GM21786 (cell line): ENCODE measurements around the gene L3MBTL3.
"Not testable (repeated sequence)": the region's sequence is repeated elsewhere in the genome, so short reads cannot be mapped to it uniquely, and the experiment has no call there.

ENCODE experiments used
- ATAC-seq: cut with Tn5 transposase; IDR thresholded peaks from one replicate; pipeline ENCODE4 v1.9.1; 2021; ENCODE audit not compliant: unreplicated experiment

The L3MBTL3 gene

GRCh38 chr6:130134582-130134981, 116.2 kb downstream of the L3MBTL3 start:
- ATAC-seq = no peak

DNA sequence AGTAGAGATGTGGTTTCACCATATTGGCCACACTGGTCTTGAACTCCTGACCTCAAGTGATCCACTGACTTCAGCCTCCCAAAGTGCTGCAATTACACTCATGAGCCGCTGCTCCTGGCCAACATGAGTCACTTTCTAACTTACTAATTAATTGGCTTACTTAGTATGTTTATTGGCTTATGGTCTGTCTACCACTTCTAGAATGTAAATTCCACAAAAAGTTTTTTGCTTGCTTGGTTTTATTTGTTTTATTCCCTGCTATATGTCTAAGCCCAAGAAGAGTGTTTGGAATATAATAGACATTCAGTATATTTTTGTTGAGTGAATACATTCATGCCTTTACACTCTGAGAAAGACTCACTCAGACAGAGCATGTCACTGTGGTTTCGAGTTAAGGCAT, 118.4 kb downstream of the L3MBTL3 start:
- ATAC-seq = no peak

- peak; percentile 76 for ATAC-seq
Observed at GRCh38 chr6:130138116-130138908, 119.9 kb downstream of the L3MBTL3 start.

DNA sequence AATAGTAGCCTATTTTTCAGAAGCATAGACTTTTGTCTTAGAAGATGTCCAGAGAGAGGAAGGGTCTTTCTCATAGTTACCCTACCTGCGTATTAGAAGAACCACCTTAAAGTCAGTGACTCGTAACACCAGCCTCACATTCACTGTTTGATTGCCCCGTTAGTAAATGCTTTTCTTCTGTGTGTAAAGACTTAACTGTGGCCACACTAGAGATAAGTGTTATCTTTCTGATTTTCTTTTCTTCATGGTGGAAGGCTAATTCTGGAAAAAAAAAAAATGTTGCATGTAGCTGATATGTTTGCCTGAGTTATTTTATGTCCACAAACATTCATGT, 120.5 kb downstream of the L3MBTL3 start:
- peak; percentile 39 for ATAC-seq

DNA sequence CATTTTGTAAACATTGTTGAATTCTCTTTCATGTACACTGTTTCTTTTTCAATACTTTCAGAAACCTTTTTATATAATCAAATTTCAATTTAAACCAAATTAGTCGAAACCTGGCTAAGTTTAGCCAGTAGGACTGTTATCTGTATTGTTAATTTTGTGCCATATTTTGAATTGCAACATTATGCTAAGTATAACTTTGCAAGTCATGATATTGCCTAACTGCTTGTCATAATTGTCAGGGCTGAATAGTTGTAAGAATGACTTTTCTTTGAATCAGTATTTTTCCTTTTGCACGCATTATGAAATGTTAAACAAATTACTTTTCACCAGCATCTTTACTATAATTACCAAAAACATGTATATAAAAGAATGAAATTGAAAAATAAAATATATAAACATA, 121.7 kb downstream of the L3MBTL3 start:
- no peak for ATAC-seq

GRCh38 chr6:130143709-130144108, 125.3 kb downstream of the L3MBTL3 start:
- no peak for ATAC-seq

DNA sequence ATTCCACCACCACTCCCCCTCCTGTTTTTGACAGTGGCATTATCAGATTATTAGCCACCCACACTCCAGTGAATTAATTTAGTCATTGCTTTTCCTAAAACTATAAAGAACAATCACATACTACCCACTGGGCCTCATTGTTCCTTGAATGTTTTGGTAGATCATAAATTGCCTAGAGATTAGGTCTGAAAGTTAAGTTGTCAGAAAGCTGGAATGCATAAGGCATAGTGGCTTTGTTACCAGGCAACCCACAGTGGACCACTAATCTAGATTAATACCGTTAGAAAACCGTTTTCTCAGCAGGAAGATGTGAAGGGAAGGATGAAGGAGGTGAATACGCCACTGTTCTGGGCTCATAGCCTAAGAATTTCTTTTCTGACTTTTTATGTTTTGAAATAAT, 128.7 kb downstream of the L3MBTL3 start:
- ATAC-seq = no peak

DNA sequence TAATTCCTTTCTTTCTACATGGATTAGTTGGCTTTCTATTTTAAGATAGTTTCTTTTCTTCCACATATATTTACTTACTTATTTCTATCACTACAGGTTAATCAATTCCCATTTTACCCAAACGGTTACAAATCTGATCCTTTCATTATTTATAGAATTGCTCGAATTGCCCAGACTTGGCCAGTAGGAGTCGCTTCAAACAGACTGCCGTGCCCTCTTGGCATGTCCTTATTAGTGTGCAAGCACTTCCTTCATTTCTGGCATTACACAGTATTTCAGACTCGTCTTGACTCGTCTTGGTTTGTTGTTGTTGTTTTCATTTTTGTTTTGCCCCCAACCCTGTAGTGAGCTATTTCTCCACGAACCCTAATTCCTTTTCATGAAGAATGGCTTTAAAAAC, 129.8 kb downstream of the L3MBTL3 start:
- no peak for ATAC-seq

GRCh38 chr6:130149016-130149415, 130.6 kb downstream of the L3MBTL3 start:
- not testable (repeated sequence) for ATAC-seq

DNA sequence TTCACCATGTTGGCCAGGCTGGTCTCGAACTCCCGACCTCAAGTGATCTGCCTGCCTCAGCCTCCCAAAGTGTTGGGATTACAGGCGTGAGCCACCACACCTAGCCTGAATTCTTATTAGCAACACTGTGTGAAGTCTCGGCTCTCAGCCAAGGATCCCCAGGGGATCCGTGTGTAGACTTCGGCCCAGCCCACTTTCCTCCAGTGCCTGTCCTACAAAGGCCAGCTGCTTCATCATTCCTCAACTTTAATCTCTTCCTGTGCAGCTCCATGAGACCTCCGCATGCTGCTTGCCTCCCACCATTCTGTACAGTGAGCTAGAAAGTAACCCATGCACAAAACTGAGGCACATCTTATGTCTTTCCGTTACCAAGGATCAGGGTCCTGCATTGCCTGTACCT, 132.5 kb downstream of the L3MBTL3 start:
- ATAC-seq = no peak

DNA sequence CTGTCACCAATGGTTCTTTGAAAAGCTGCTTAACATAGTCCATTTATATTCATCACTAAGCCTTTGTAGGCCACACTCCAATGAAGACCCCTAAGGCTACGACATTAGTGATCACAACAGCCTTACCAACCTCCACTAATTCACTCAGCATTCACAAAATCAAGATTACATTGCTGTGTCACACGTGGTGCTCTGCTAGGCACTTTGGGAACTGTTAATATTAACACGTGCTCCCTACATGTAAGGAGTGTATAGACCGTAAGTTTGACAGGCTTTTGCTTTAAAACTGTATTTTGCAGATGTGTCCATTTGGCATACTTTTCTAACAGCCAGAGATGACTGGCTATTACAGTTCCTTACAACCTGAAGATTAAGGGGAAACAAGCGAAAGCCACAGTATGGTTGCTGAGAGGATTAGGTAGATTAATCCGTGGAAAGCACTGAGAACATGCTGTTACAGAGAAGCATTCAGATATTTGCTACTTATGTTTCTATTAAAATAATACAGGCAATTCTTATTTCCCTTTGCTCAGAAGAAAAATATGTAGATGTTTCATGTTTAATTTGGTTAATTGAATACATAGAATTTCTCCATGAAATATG, 134.6 kb downstream of the L3MBTL3 start:
- ATAC-seq = no peak

- ATAC-seq = no peak
Observed at GRCh38 chr6:130156908-130157307, 138.5 kb downstream of the L3MBTL3 start.

GRCh38 chr6:130158056-130158455, 139.7 kb downstream of the L3MBTL3 start:
- no peak for ATAC-seq

- ATAC-seq = no peak
Observed at GRCh38 chr6:130158548-130158947, 140.2 kb downstream of the L3MBTL3 start.

GRCh38 chr6:130159956-130160355, 141.6 kb downstream of the L3MBTL3 start:
- no peak for ATAC-seq

DNA sequence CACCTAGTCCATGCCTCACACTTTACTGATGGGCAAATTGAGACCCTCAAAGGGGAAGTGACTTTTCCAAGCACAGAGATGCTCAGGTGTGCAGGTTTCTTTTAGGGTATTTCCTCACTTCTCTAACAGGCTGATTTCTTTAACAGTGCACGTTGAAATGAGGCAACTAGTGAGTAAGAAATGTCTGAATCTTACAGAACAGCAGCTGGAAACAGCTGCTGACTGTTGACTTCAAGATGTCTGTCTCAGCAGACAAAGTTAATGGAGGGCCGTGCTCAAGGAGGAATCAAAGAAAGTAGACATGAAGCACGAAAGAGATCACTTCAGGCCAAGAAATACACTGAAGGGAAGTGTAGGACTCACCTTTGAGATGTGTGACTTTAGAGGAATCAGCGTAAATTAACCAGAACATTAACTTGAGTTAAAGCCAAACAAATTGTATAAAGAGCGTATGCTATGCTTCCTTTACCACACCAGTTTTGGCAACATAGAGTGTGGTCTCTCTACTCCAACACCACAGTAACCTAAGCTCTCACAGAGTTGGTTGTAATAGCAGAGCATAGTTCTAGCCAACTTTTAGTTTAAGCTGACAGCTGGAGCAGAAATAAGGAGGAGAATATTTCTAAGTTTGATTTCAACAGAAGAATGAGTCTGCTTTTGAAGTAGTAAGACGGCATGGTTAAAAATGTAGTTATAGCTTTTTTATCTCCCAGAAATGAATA, 143.5 kb downstream of the L3MBTL3 start:
- ATAC-seq = no peak

DNA sequence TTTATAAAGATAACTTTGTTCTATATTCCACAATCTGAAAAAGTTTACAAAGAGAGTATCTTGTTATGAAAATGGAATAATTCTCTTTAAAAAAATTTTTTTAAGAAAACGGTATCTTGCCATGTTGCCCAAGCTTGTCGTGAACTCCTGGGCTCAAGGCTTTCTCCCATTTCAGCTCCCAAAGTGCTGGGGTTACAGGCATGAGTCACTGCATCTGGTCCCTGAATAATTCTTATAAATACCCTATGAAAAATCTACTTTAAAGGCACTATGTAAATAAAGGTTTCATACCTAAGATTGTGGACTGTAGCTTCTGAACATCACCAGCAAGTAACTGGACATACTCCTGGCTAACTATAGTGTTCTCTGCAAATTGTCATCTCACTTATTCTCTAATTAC, 144.0 kb downstream of the L3MBTL3 start:
- ATAC-seq = no peak

DNA sequence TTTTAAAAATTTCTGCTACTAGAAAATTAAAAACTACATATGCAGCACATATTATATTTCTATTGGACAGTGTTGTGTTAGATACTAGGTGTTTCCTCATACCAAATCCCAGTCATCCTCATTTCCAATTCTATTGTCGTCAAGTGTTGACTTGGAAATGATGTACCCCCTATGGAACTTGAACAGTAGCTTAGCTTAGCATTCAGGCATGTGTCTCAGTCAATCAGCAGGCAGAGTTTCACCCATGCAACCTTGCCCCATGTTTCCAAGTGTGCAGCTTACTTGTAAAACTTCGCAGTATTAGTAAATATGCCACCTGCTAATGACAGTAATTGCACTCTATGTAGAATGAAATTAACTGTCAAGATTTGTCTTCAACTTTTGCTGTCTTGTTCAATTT, 144.9 kb downstream of the L3MBTL3 start:
- ATAC-seq = no peak

- ATAC-seq = no peak
Observed at GRCh38 chr6:130164251-130164650, 145.9 kb downstream of the L3MBTL3 start.

DNA sequence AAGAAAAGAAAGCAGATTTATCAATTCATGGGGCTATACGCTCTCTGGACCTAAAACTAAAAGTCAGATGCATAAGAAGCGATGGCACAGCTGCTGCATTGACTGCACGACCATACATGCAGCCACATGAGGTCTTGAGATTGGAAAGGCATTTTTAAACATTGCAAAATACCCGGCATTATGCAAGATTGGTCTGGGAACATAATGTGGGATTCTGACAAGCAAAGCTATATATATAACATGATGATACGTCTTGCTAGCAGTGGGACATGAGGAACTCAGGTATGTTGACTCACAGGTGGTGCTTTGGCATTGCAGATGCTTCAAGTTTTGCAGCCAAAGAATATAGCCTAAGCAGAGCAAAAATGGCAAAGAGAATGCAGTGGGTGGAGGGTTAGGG, 149.3 kb downstream of the L3MBTL3 start:
- no peak for ATAC-seq

DNA sequence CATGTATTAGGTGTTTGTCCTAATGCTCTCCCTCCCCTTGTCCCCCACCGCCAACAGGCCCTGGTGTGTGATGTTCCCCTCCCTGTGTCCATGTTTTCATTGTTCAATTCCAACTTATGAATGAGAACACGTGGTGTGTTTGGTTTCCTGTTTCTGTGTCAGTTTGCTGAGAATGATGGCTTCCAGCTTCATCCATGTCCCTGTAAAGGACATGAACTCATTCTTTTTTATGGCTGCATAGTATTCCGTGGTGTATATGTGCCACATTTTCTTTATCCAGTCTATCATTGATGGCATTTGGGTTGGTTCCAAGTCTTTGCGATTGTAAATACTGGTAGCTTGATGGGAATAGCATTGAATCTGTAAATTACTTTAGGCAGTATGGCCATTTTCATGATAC, 151.8 kb downstream of the L3MBTL3 start:
- ATAC-seq = not testable (repeated sequence)

GRCh38 chr6:130173377-130174004, 155.1 kb downstream of the L3MBTL3 start:
- ATAC-seq = not testable (repeated sequence)
